SK-N-SH (cell line): ENCODE measurements around the gene GRIK3.

Source experiments
- CTCF ChIP-seq: fragments of 200-600 bp; sonication (generic); IDR thresholded peaks from 2 replicates; pipeline ENCODE4 v1.6.1; 2017; ENCODE audit warnings: antibody characterized with exemption, mild to moderate bottlenecking, moderate library complexity
- EP300 ChIP-seq, 2 experiments: IDR thresholded peaks; 2 replicates each; pipeline versions ENCODE4 v1.4.0 to v1.6.1; 2012; ENCODE audit warnings: borderline replicate concordance in 1 of 2, low read depth in 1 of 2, low read length in 1 of 2
- GABPA ChIP-seq: IDR thresholded peaks from 2 replicates; pipeline ENCODE4 v1.4.0; 2012; ENCODE audit warnings: low read depth, mild to moderate bottlenecking
- MAX ChIP-seq: IDR thresholded peaks from 2 replicates; pipeline ENCODE4 v1.4.0; 2012; ENCODE audit warnings: low read depth
- MXI1 ChIP-seq: IDR thresholded peaks from 2 replicates; pipeline ENCODE4 v1.6.1; 2012; ENCODE audit warnings: mild to moderate bottlenecking, low read depth, low read length, improper control_type of control experiment
- POLR2AphosphoS5 ChIP-seq: IDR thresholded peaks from 2 replicates; pipeline ENCODE4 v1.6.1; 2012; ENCODE audit warnings: low read depth, low read length
- SIN3A ChIP-seq: IDR thresholded peaks from 2 replicates; pipeline ENCODE4 v1.6.1; 2012; ENCODE audit warnings: low read depth, mild to moderate bottlenecking, low read length, moderate library complexity, borderline replicate concordance
- YY1 ChIP-seq: IDR thresholded peaks from 2 replicates; pipeline ENCODE4 v1.4.0; 2012; ENCODE audit warnings: low read depth, mild to moderate bottlenecking

- TF ChIP-seq CTCF (no peak), SIN3A (no peak), MXI1 (no peak), EP300 (IDR thresholded peaks at IDR 0.05; ENCODE audit: borderline replicate concordance in 1 of 2, low read depth in 1 of 2, low read length in 1 of 2) (no peak), POLR2AphosphoS5 (no peak), YY1 (no peak), GABPA (no peak), MAX (no peak)
Observed at GRCh38 chr1:37002898-37003297, 31.4 kb downstream of the GRIK3 start.
